Astrocyte (in vitro differentiated cells and primary cell): Measurements from ENCODE around the gene PPP1R7.

ENCODE experiments used
- EZH2 ChIP-seq: IDR thresholded peaks from 2 replicates; pipeline ENCODE4 v1.6.1; 2012; ENCODE audit warnings: mild to moderate bottlenecking, low read length, inconsistent platforms; ENCODE audit not compliant: insufficient read depth
- TF ChIP-seq, protein P1 (sequence below): IDR thresholded peaks from 2 replicates; pipeline ENCODE4 v1.5.1; 2011; ENCODE audit warnings: low read depth, mild to moderate bottlenecking, inconsistent platforms, low read length, moderate library complexity; ENCODE audit not compliant: insufficient read depth

DNA sequence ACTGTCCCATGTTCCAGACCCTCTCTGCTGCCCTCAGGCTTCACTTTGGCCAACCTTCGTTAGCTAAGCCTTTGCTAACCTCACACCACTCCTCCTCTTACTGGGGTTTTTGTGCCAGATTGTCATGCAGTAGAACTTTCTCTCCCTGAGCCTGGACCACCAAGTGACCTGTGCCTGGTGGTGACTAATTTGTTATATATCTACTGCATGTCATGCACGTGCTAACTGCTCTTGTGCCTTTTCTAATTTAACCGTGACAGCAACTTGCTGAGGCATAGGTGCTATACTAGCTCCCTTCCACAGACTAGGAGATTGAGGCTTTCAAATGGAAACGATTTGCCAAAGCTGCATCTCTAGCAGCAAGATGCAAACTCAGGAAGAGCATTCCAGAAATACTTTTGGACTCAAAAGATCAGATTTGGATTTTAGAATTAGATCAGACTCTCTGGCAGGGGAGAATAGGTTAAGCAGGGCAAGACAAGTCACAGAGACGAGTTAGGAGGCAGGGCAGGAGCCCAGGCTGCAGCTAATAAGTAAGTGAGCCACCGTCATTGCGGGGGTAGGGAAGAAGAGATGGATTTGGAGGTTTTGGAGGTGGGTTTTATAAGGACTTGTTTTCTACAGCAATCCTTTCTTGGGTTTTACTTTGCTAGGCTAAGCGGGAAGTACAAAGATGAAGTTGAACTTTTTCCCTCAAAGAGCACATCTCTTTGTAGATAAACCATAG is 1.8 kb downstream of the PPP1R7 start:
- TF ChIP-seq, protein P1, sequence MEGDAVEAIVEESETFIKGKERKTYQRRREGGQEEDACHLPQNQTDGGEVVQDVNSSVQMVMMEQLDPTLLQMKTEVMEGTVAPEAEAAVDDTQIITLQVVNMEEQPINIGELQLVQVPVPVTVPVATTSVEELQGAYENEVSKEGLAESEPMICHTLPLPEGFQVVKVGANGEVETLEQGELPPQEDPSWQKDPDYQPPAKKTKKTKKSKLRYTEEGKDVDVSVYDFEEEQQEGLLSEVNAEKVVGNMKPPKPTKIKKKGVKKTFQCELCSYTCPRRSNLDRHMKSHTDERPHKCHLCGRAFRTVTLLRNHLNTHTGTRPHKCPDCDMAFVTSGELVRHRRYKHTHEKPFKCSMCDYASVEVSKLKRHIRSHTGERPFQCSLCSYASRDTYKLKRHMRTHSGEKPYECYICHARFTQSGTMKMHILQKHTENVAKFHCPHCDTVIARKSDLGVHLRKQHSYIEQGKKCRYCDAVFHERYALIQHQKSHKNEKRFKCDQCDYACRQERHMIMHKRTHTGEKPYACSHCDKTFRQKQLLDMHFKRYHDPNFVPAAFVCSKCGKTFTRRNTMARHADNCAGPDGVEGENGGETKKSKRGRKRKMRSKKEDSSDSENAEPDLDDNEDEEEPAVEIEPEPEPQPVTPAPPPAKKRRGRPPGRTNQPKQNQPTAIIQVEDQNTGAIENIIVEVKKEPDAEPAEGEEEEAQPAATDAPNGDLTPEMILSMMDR: no peak
- TF ChIP-seq EZH2: no peak
